ENCODE measurements around the gene NPC1L1.

DNA sequence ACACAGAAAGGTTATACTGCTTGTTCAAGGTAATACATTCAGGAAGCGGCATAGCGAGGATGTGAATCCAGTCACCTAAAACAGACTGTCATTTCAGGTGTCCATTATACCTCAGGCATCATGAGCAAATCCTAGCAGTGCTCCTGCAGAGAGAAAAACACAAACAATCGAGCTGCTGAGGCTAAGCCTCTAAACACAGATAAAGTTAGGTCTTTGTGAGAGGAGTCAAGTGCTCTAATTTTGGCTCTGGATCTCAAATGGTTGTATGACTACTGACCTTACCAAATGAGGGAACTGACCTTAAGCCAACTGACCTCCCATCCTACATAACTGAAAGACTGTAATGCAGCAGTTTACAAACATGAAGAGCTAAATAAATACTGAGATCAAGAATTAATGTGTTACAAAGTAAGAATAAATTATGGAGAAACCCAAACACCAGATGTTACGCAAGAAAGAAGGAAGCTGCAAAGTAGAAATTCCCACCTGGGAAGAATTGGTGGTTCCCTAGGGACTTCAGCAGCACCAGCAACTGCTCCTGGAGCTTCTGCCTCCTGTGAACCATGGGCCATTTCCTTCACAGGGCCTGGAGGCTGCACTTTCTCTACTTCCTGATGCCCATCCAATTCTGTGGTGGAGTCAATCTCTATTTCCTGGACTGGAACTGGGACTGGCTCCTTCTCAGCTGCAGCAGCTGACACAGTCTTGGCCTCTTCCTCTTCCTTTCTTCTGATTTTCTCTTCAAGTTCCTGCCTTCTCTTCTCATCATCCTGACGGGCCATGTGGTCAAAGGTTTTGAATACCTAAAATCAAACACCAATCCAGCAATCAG lies 56.4 kb downstream of the NPC1L1 start:
- no peak for TF ChIP-seq CTCF (conservative IDR thresholded peaks at IDR 0.05; ENCODE audit: low read depth, low read length)
- TF ChIP-seq EZH2phosphoT487 (IDR thresholded peaks at IDR 0.05; ENCODE audit: borderline replicate concordance, low read length): no peak
